AG08395 (cell line): ENCODE data around the gene NRXN2.
"Not testable (repeated sequence)": the region's sequence is repeated elsewhere in the genome, so short reads cannot be mapped to it uniquely, and the experiment has no call there.

ENCODE experiments used
- DNase-seq: peaks from one replicate; pipeline ENCODE4 v3.0.0; 2012; ENCODE audit warnings: mixed read lengths, low spot score

Gene NRXN2

DNA sequence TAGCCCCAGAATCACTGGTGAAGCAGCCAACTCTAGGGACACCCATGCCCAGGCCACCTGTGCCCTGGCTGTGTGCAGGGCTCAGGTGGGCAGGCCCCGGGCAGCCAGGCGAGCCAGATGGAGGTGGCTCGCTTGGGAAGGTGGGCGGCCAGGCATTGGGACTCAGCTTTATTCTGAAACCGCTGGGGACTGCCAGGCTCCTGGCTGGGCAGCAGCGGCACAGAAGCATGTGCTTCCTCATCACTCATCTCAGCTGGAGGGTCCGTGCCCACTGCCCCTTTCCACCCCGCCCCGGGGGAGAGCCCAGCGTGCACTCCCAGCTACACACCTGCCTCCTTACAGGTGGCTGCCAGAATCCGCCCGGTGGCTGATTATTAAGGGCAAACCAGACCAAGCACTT lies 159.0 kb downstream of the NRXN2 start:
- DNase-seq = no peak

DNA sequence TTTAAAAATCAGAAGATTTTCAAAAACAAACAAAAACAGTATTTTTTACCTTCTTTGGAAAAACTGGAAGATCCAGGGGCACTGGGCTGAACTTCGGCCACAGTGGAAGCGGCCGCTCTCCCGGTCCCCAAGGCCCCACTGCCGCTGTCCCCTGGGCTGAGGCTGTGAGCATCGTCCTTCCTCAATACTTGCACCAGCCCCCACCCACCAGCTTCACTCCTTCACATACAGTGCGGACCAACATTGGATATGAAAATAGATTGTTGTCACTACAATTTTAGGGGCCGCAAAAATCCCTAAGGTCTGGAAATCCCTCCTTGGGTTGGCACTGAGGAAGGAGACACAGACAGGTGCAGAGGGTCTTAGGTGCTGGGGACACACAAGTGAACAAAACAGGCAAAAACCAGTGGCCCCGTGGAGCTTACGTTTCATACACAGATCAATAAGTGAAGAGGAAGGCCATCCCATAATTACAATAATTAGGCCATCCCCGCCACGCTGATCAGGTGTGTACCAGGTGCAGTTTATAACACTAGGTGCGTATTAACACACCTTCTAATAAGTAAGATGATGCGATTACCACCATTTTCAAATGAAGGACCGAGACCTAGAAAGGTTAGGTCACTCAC lies 160.2 kb downstream of the NRXN2 start:
- DNase-seq = no peak

DNA sequence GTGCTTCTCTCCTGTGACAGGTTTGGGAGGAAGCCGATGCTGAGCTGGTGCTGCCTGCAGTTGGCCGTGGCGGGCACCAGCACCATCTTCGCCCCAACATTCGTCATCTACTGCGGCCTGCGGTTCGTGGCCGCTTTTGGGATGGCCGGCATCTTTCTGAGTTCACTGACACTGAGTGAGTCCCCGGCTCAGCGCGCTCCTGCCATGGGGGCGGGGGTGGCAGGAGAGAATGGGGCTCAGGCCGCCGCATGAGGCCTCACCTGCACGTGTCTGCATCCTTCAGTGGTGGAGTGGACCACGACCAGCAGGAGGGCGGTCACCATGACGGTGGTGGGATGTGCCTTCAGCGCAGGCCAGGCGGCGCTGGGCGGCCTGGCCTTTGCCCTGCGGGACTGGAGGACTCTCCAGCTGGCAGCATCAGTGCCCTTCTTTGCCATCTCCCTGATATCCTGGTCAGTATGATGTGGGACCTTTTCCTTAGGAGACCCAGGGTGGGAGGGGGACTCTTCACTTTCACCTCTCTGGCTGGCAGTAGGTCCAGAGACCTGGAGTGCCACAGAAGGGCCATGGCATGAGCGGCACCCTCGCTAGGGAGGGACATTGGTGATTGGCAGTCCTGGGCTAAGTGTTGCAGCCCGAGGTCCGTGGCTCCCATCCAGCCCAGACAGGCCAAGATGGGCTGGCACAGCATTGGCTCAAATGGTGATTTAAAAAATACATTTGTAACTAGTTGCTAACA lies 160.8 kb downstream of the NRXN2 start:
- DNase-seq = no peak

DNA sequence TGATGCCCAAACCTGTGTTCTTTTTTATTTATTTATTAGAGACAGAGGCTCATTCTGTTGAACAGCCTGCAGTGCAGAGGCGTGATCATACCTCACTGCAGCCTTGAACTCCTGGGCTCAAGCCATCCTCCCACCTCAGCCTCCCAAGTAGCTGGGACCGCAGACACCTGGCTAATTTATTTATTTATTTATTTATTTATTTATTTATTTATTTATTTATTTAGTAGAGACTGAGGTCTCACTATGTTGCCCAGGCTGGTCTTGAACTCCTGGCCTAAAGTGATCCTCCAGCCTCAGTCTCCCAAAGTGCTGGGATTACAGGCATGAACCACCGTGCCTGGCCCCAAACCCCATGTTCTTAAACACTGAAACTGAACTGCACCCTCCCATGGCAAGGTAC lies 161.6 kb downstream of the NRXN2 start:
- not testable (repeated sequence) for DNase-seq

DNA sequence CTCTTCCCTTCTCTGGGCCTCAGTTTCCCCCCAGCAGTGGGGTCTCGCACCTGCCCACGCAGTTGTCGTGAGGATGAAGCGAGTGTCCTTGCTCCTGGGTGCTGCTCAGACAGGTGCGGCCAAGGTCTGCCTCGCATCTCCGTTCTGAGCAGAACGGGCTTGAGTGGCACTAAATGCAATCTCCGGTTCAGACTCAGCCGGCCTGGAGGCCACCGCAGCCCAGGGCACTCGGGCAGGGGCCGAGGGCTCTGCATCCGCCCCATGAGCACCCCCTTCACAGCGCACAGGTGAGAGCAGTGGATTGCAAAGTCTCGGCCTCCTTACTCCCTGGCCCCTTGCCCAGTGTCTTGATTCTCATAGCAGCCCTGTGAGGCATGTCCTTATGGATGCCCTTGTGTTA lies 162.1 kb downstream of the NRXN2 start:
- DNase-seq = no peak

DNA sequence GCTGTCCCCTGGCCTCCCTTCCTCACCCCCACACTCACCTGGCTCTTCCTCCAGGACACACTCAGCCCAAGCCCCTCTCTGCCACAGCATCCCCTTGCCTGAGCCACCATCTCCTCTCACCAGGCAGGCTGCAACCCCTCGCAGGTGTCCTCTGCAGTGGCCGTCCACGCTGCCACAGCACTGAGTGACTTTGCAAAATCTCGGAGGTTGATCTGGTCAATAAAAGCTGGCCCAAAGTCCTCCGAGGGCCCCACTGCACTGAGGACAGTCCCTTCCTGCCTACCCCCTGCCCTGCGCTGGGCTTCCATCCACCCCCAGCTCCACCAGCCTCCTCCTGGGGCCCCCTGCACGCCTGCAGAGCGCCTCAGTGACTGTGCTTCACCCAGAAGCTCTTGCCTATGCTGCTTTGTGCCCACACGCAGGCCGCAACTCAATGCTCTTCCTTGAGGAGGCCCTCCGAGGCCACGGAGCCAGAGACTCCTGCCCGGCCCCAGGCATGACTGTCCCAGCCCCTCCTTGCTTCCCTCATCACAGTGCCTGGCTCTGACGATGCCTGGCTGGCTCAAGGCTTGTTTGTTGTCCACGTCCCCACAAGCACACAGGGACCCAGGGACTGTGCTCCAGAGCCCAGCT lies 162.7 kb downstream of the NRXN2 start:
- no peak for DNase-seq

DNA sequence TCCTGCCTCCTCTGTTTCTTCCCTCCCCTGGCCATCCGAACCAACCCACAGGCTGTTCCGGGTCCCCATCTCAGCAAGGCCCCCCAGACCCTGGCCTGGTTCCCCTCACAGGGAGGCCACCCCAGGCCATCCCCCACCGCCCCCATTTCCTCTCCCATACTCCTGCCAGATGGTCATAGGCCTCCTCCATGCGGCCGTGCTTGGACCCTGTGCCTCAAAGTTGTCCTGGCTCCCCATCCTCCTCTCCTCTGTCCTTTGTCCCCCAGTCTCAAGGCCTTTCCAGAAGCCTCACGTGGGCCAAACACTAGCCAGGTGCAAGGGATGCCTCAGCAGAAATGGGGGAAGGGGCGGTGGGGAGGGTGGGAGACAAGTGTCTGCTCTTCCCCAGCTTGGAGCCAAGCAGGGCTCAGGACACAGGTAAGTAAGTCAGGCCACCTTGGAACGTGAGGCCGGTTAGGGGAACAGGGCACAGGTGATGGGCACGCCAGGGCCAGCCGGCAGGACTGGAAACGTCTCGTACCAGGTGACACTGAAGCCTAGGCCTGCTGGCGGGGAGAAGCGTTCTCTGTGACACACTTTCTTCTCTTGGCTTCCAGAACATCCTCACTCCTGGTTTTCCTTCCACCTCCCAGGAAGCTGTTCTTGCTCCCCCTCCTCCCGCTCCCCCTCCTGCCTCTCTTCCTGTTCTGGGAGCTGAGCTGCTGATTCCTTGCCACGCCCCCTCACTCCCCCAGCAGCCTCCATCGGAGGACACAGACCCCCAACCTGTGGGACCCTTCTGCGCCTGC lies 163.5 kb downstream of the NRXN2 start:
- DNase-seq = no peak

DNA sequence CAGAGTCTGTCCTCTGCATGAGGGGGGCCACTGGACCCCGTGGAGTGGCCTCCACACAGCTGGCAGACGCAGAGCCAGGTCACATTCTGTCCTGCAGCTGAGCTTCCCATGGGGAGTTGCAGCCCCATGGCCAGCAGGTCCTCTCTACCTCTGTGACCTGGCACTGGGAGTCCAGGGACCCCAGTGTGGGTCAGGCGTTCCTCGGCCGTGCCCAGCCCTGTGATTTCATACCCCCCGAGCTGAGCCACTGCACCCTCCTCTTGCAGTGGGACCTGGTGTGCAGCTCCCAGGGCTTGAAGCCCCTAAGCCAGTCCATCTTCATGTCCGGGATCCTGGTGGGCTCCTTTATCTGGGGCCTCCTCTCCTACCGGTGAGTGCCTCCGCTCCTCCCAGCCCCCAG lies 164.1 kb downstream of the NRXN2 start:
- no peak for DNase-seq

DNA sequence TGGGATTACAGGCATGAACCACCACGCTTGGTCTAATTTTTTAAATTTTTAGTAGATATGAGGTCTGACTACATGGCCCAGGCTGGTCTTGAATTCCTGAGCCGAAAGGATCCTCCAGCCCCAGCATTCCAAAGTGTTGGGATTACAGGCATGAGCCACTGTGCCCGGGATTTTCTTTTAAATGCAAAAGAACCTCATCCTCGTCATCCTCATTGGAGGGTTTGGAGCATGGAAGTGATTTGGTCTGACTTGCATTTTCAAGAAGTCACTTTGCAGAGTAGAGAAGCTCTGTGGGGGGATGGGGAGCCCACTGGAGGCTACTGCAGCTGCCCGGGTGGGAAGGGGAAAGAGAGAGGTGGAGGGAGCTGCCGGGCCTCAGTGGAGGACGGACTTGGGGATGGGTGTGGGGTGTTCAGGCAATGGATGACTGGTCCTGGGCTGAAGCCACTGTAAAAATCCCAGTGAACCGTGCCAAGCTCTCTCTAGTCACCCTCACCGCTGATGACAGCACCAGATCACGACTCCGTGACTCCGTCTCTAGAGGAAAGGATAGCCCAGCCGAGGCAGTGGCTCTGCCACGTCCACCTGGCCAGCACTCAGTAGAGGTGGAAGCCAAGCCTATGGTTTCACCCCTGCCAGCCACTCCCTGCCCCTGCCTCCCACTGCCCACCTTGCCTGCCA lies 164.8 kb downstream of the NRXN2 start:
- DNase-seq = no peak

DNA sequence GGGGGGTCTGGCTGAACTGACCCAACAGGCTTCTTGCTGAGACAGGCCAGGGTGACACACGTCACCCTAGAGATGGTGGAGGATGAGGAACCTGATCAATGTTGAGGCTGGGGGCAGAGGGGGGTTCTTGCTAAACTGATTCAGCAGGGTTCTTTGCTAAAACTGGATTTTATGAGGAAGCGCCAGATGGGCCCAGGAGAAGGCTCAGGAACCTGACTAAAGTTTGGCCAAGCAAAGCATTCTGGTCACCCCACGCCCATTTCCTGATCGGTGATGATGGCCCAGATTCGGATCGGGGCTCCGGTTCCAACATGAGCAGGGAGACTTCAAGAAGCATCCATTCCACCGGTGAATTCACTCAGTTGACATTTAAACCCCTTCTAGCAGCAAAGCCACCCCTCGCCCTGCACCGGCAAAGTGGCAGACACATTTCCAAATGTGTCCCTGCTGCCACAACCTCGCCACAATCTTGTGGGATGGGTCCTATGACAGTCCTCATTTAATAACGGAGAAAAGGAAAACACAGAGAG lies 166.2 kb downstream of the NRXN2 start:
- DNase-seq = no peak
